Neural crest cell (in vitro differentiated cells): ENCODE data around the gene IGLL5. TPM values are rescaled to one million over a fixed set of nuclear protein-coding genes. Genes with fewer than 3 reads are reported as not detected.

Experiments used
- DNase-seq: peaks from one replicate; pipeline ENCODE4 v3.0.0; 2021; ENCODE audit warnings: low read depth, mixed read lengths, low spot score
- H3K27ac Mint-ChIP-seq: one replicate; pipeline ENCODE4 v1.8.0; 2021; ENCODE audit warnings: mild to moderate bottlenecking, mixed read lengths; ENCODE audit not compliant: unreplicated experiment
- H3K27me3 Mint-ChIP-seq: 2 replicates; pipeline ENCODE4 v1.8.0; 2021; ENCODE audit warnings: low read depth, mild to moderate bottlenecking, mixed read lengths
- H3K36me3 Mint-ChIP-seq: 2 replicates; pipeline ENCODE4 v1.8.0; 2021; ENCODE audit warnings: low read depth, mild to moderate bottlenecking, mixed read lengths
- H3K4me1 Mint-ChIP-seq: 2 replicates; pipeline ENCODE4 v1.8.0; 2021; ENCODE audit warnings: mixed read lengths
- H3K4me3 Mint-ChIP-seq: one replicate; pipeline ENCODE4 v1.8.0; 2021; ENCODE audit warnings: mild to moderate bottlenecking, mixed read lengths
- H3K9me3 Mint-ChIP-seq: 2 replicates; pipeline ENCODE4 v1.8.0; 2021; ENCODE audit warnings: mixed read lengths
- total RNA-seq: library from RNA; stranded (reverse); gene quantifications from 2 replicates; pipeline ENCODE4 v1.2.1, GENCODE V29; 2021
- TF ChIP-seq, protein P1 (sequence below): fragments of 200-600 bp; sonication (generic); conservative IDR thresholded peaks from 2 replicates; pipeline ENCODE4 v1.5.0; 2021; ENCODE audit warnings: antibody characterized with exemption, mild to moderate bottlenecking

The IGLL5 gene
- total RNA-seq, 1 donor from 2014 or later = not detected

DNA sequence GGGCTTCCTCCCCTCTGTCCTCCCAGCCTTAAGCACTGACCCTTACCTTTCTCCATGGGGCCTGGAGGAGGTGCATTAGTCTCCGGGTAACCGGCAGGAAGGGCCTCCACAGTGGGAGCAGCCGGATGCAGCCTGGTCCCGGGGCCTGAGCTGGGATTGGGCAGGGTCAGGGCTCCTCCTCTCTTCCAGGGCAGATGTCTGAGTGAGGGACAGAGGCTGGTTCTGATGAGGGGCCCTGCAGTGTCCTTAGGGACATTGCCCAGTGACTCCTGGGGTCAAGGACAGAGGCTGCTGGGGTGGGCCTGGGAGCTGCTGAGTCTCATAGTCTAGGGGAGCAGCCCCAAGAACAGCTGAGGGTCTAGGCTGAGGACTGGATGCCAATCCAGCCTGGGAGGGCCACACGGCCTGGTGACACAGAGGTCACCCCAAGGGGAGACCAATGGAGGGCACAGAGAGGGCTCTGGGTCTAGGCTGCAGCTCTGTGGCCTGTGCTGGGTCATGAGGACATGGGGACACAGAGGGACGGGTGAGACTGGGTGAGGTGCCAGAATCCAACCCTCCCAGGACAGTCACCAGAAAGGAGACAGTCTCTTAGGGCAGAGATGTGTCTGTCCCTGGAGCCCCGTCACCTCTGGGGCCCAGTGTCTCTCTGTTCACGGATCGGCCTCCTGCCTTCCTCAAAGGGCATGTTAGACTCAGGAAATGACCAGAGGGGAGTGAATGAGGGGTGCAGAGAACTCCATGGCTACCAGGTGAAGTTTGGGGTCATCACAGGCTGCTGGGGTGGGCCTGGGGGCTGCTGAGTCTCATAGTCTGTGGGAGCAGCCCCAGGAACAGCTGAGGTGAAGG, 6.5 kb downstream of the IGLL5 start:
- TF ChIP-seq, protein P1, sequence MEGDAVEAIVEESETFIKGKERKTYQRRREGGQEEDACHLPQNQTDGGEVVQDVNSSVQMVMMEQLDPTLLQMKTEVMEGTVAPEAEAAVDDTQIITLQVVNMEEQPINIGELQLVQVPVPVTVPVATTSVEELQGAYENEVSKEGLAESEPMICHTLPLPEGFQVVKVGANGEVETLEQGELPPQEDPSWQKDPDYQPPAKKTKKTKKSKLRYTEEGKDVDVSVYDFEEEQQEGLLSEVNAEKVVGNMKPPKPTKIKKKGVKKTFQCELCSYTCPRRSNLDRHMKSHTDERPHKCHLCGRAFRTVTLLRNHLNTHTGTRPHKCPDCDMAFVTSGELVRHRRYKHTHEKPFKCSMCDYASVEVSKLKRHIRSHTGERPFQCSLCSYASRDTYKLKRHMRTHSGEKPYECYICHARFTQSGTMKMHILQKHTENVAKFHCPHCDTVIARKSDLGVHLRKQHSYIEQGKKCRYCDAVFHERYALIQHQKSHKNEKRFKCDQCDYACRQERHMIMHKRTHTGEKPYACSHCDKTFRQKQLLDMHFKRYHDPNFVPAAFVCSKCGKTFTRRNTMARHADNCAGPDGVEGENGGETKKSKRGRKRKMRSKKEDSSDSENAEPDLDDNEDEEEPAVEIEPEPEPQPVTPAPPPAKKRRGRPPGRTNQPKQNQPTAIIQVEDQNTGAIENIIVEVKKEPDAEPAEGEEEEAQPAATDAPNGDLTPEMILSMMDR = no peak
- Mint-ChIP-seq H3K9me3 (no peaks in the 10 kb centered on the region), H3K4me1 (no peaks in the 10 kb centered on the region), H3K27ac (no peak overlapping the region), H3K4me3 (no peak overlapping the region), H3K27me3 (peaks cover 91% of the 10 kb centered on the region), H3K36me3 (no peaks in the 10 kb centered on the region)
- no peak for DNase-seq

DNA sequence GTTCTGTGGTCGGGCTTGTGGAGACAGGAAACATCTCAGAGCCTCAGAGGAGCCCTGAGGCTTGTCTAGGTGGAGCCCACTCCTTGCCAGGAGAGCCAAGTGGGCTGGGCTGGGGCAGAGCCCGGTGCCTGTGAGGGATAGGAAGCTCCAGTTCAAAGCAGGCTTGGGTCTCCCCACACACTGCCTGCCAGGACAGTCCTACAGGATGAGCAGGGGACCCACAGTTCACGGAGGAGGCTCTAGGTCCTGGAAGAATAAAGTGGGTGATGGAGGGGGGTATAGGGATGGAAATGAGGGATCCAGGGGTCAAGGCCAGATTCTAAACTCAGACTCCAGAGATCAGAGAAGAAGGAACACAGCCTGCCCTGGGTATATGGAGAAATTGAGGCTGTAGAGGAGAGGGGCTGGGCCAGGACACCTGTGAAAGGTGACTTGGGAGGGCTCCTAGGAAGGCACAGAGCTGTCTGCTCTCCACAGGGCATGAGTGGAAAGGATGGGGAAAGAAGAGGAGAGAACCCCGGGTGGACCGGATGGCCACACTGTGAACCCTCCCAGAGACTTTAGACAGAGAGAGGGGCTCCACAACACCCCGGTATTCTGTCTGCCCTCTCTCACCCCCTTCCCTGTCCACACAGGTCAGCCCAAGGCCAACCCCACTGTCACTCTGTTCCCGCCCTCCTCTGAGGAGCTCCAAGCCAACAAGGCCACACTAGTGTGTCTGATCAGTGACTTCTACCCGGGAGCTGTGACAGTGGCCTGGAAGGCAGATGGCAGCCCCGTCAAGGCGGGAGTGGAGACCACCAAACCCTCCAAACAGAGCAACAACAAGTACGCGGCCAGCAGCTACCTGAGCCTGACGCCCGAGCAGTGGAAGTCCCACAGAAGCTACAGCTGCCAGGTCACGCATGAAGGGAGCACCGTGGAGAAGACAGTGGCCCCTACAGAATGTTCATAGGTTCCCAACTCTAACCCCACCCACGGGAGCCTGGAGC, 7.4 kb downstream of the IGLL5 start:
- Mint-ChIP-seq H3K36me3 (no peaks in the 10 kb centered on the region), H3K27me3 (peaks cover 88% of the 10 kb centered on the region), H3K27ac (no peak overlapping the region), H3K9me3 (no peaks in the 10 kb centered on the region), H3K4me3 (no peak overlapping the region), H3K4me1 (no peaks in the 10 kb centered on the region)
- TF ChIP-seq, protein P1 = no peak
- DNase-seq = no peak

DNA sequence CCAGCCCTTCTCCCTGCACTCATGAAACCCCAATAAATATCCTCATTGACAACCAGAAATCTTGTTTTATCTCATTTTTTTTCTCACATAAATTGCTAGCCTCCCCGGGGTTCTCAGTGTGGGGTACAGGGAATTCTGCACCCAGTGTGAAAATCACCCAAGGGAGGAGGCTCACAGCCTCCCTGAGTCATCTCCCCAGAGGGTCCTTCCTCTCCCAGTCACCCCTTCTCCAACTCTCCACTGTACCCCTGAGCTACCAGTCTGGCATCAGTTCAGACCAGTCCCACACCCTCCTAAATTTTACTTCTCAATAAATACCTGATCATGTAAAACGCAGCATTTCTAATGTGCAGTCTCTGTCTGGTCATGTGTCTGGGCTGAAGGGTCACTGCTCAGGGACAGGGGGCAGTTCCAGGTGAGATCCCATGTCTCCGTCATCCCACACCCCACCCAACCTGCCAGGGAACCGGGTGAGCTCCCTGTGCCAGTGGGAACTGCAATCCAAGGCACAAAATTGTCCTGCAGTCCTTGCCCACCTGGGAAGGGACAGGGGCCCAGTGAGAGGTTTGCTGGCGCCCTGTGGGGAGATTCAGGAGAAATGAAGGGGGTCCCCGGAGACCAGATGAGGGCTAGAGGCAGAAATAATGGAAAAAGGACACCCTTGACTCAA, 8.3 kb downstream of the IGLL5 start:
- TF ChIP-seq, protein P1 = no peak
- Mint-ChIP-seq H3K4me3 (no peak overlapping the region), H3K9me3 (no peaks in the 10 kb centered on the region), H3K27me3 (peaks cover 79% of the 10 kb centered on the region), H3K4me1 (no peaks in the 10 kb centered on the region), H3K27ac (no peak overlapping the region), H3K36me3 (no peaks in the 10 kb centered on the region)
- no peak for DNase-seq

DNA sequence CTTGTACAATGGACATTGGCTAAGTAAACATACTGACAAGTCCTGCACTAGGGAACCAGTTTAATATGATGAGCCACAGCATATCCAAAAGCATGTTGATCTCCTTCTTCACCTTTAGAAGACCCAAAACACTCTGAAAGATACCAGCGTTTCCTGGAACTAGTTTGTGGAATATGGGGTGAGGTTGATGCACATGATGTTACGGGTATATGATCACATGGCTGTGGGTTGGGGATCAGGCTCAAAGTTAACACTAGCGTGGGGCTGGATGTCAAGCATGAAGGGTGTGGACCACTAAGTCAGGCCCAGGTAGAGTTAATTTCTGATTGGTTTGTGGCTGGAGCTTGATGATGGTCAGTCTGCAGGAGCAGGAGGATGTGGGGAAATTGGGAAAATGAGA, 9.0 kb downstream of the IGLL5 start:
- Mint-ChIP-seq H3K9me3 (no peaks in the 10 kb centered on the region), H3K27ac (no peak overlapping the region), H3K4me3 (no peak overlapping the region), H3K36me3 (no peaks in the 10 kb centered on the region), H3K27me3 (peaks cover 73% of the 10 kb centered on the region), H3K4me1 (no peaks in the 10 kb centered on the region)
- TF ChIP-seq, protein P1 = no peak
- no peak for DNase-seq

DNA sequence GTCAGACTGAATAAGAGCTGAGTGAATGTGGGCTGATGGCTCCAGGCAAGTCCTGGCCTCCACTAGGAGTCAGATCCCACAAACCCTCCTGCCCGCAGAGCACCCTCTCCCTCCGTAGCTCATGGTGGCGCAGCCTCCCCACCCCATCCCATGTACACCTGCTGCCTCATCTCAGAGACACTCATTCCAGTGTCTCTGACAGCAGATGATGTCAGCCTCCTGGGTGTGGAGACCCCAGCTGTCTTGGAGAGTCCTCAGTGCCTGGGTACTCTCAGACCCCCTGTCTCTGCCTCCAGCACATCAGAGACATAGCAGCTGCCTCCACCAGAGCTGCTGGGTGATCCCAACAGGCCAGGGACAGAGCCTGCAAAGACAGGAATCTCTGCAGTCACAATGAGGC, 9.5 kb downstream of the IGLL5 start:
- H3K27me3 Mint-ChIP-seq = peaks cover 74% of the 10 kb centered on the region

More for the DNA sequence above, 9.5 kb downstream of the IGLL5 start:
- TF ChIP-seq, protein P1 = no peak
- Mint-ChIP-seq H3K4me3 (no peak overlapping the region), H3K36me3 (no peaks in the 10 kb centered on the region), H3K9me3 (no peaks in the 10 kb centered on the region), H3K27ac (no peak overlapping the region), H3K4me1 (no peaks in the 10 kb centered on the region)
- DNase-seq = no peak
